Small intestine (tissue), 7 donors: ENCODE measurements around the gene RAD51B. TPM values are rescaled to one million over a fixed set of nuclear protein-coding genes. Genes with fewer than 3 reads are reported as not detected.

ENCODE experiments used
- DNase-seq, 2 donors: peaks; one replicate each; pipeline versions ENCODE4 v3.0.0 to v3.0.0-alpha.2; 2013
- FAIRE-seq: peaks from 2 replicates; lab custom pipeline; 2012; peaks lifted over from hg19 to GRCh38; lab: Jason Lieb, UNC
- H3K27ac ChIP-seq, 3 donors: one replicate each; pipeline ENCODE4 v1.5.1; 2013; ENCODE audit warnings: low read length in 2 of 3, mild to moderate bottlenecking in 2 of 3, control low read depth in 1 of 3, inconsistent platforms in 1 of 3, low read depth in 1 of 3, moderate library complexity in 1 of 3
- H3K27me3 ChIP-seq, 3 donors: one replicate each; pipeline ENCODE4 v1.6.1; 2013; ENCODE audit warnings: low read length in 3 of 3, inconsistent platforms in 1 of 3; ENCODE audit not compliant: control insufficient read depth in 3 of 3, insufficient read depth in 3 of 3
- H3K36me3 ChIP-seq, 3 donors: one replicate each; pipeline ENCODE4 v1.6.1; 2013; ENCODE audit warnings: low read length in 3 of 3, inconsistent platforms in 1 of 3, low read depth in 1 of 3, mild to moderate bottlenecking in 1 of 3, moderate library complexity in 1 of 3; ENCODE audit not compliant: control insufficient read depth in 3 of 3, insufficient read depth in 2 of 3
- H3K4me1 ChIP-seq, 3 donors: one replicate each; pipeline ENCODE4 v1.6.1; 2013; ENCODE audit warnings: low read length in 2 of 3, inconsistent platforms in 1 of 3, low read depth in 1 of 3, mild to moderate bottlenecking in 1 of 3, moderate library complexity in 1 of 3; ENCODE audit not compliant: control insufficient read depth in 3 of 3, insufficient read depth in 2 of 3
- H3K4me3 ChIP-seq, 3 donors: one replicate each; pipeline ENCODE4 v1.5.1; 2013; ENCODE audit warnings: low read length in 3 of 3, control low read depth in 1 of 3, inconsistent platforms in 1 of 3, low read depth in 1 of 3, mild to moderate bottlenecking in 1 of 3, moderate library complexity in 1 of 3
- H3K9me3 ChIP-seq, 2 donors: one replicate each; pipeline ENCODE4 v1.6.1; 2013; ENCODE audit warnings: low read depth in 1 of 2, low read length in 1 of 2; ENCODE audit not compliant: control insufficient read depth in 2 of 2, insufficient read depth in 1 of 2
- WGBS, 3 donors: extraction: QIAGEN DNeasy Blood & Tissue Kit; methylation state at CpG; one replicate each; pipeline ENCODE4 v1.1.7; 2013; 5-methylcytosine and 5-hydroxymethylcytosine counted together
- polyA plus RNA-seq, 4 donors: library from polyadenylated mRNA; stranded (reverse) in 3 of 4; unstranded in 1 of 4; fragments of 200-250 nt in 3 of 4; fragments of 120-200 nt in 1 of 4; gene quantifications; one replicate each; pipeline versions ENCODE4 v1.2.1 to v1.2.3, GENCODE V29; 2013
- donor health status: healthy with polysubstance abuse.
- donor health status: control.
- donor health status: control.
- donor health status: Bipolar disorder and iron deficiency.
- donor health status: healthy.

The RAD51B gene
- polyA plus RNA-seq, 4 donors, result 1.1 to 9.0 (median 4.1) TPM

DNA sequence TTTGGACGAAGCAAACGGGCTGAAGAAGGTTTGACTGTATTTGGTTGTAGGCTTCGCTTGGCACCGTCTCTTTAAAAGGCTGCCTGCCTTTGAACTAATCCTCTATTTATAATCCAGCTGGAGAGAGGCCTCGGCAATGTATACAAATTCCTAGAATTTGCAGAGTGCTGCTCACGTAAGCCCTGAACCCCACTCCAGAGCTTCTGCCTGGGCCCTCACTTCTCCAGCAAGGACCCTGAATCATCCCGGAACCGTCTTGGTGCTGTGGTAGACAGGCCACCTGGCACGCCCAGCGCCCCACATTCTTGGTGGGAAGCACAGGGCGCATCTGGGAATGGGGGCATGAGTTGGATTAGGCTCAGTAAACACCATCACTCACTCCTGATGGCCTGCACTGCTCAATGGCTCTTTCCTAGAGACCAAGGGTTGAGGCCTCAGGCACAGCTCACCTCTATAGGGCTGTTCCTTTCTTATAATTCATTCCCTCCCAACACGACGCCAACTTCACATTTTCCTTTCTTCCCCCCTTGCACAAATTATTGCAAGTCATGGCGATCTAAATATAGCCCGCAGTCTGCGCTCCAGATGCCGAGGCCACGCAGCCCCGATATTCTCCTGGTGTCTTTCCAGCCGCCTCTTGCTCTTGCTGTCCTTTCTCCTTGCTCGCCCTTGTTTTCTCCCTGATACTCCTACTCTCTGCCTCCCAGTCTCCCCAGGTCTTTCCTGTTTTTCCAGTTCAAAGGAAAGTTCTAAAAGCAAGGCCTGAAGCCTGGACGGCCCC, 832.3 kb downstream of the RAD51B start:
- WGBS, 3 donors, result 62 to 81% (median 81%) methylated on average over 22 of the region's 22 CpGs
- Histone ChIP-seq H3K4me1 (peaks cover 0 to 25% (median 3%) of the 10 kb centered on the region in 3 donors), H3K9me3 (no peaks in the 10 kb centered on the region), H3K4me3 (no peak overlapping the region), H3K27me3 (no peaks in the 10 kb centered on the region), H3K36me3 (no peaks in the 10 kb centered on the region), H3K27ac (peak overlapping the region in 2 of 3 donors; percentile 70 to 80)
- FAIRE-seq, result no peak
- peak in 1 of 2 donors; percentile 25 for DNase-seq

- DNase-seq (no peak), FAIRE-seq (no peak)
- H3K9me3 ChIP-seq, result no peaks in the 10 kb centered on the region
- H3K4me1 ChIP-seq, result peaks cover 0 to 25% (median 3%) of the 10 kb centered on the region in 3 donors
- WGBS, 3 donors, result 85 to 98% (median 94%) methylated on average over 6 of the region's 6 CpGs
- H3K36me3 ChIP-seq, result no peaks in the 10 kb centered on the region
- peak overlapping the region in 2 of 3 donors; percentile 70 to 80 for H3K27ac ChIP-seq
- H3K4me3 ChIP-seq, result no peak overlapping the region
- no peaks in the 10 kb centered on the region for H3K27me3 ChIP-seq
Observed at GRCh38 chr14:68652433-68652690, 832.8 kb downstream of the RAD51B start.

- WGBS, 3 donors, result 91 to 95% (median 94%) methylated on average over 6 of the region's 6 CpGs
- DNase-seq (no peak), FAIRE-seq (no peak)
- H3K4me3 ChIP-seq, result no peak overlapping the region
- H3K36me3 ChIP-seq, result no peaks in the 10 kb centered on the region
- H3K4me1 ChIP-seq, result peaks cover 0 to 25% (median 3%) of the 10 kb centered on the region in 3 donors
- H3K27ac ChIP-seq, result peak overlapping the region in 1 of 3 donors; percentile 80
- H3K27me3 ChIP-seq, result no peaks in the 10 kb centered on the region
- H3K9me3 ChIP-seq, result no peaks in the 10 kb centered on the region
Observed at GRCh38 chr14:68653108-68653507, 833.5 kb downstream of the RAD51B start.

GRCh38 chr14:68653804-68654203, 834.2 kb downstream of the RAD51B start:
- Histone ChIP-seq H3K27me3 (no peaks in the 10 kb centered on the region), H3K4me1 (peaks cover 0 to 32% (median 3%) of the 10 kb centered on the region in 3 donors), H3K36me3 (no peaks in the 10 kb centered on the region), H3K27ac (no peak overlapping the region), H3K4me3 (no peak overlapping the region), H3K9me3 (no peaks in the 10 kb centered on the region)
- DNase-seq (no peak), FAIRE-seq (no peak)
- WGBS, 3 donors, result 88 to 97% (median 91%) methylated on average over 3 of the region's 3 CpGs

- FAIRE-seq, result no peak
- DNase-seq, result no peak
- Histone ChIP-seq H3K36me3 (no peaks in the 10 kb centered on the region), H3K4me1 (peaks cover 0 to 39% (median 3%) of the 10 kb centered on the region in 3 donors), H3K27me3 (no peaks in the 10 kb centered on the region), H3K27ac (peak overlapping the region in 2 of 3 donors; percentile 17 to 29), H3K9me3 (no peaks in the 10 kb centered on the region), H3K4me3 (no peak overlapping the region)
- WGBS, 3 donors, result 66 to 72% (median 67%) methylated on average over 9 of the region's 9 CpGs
Observed at GRCh38 chr14:68654471-68654941, 834.9 kb downstream of the RAD51B start.

DNA sequence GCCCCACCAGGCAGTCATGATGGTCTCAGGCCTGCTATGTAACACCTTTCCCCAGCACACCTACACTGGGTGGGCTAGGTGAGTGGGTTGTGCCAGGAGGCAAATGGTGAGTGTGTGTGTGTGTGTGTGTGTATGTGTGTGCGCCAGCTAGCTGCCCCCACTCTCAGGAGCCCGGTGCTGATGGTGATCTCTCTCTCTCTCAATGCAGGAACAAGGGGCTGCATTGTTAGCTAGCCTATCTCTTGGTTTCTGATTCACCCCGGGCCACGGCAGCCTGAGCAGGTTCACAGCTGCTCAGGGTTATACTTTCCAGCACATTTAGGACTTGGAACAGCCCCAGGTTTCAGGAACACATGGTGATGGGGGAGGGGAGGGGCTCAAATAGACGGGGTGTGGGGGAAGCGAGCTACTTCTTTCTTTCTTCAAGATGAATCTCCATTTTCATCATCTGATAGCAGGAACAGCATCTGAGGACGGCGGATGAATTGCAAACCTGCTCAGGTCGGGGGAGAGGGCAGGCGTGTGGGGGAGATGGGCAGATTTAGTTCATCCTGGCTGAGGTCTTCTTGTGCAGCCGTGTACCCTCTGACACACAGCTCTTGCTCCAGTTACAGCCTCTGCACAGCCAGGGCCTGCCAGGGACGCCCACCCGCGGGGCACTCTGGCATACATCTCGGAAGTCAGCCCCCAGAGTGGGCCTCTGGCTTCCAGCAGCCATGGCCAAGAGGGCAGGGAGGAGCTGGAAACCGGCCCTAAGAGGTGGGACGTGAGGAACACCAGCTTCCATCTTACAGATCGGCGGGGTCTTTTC, 835.6 kb downstream of the RAD51B start:
- Histone ChIP-seq H3K27ac (peak overlapping the region in 1 of 3 donors; percentile 29), H3K9me3 (no peaks in the 10 kb centered on the region), H3K36me3 (no peaks in the 10 kb centered on the region), H3K27me3 (no peaks in the 10 kb centered on the region), H3K4me3 (no peak overlapping the region), H3K4me1 (peaks cover 0 to 44% (median 3%) of the 10 kb centered on the region in 3 donors)
- WGBS, 3 donors, result 66 to 67% (median 66%) methylated on average over 19 of the region's 19 CpGs
- DNase-seq, result no peak
- FAIRE-seq, result no peak

- no peak for DNase-seq
- no peak overlapping the region for H3K4me3 ChIP-seq
- H3K36me3 ChIP-seq, result no peaks in the 10 kb centered on the region
- 73 to 86% (median 79%) methylated on average over 1 of the region's 1 CpG for WGBS, 3 donors
- H3K27me3 ChIP-seq, result no peaks in the 10 kb centered on the region
- H3K27ac ChIP-seq, result peak overlapping the region in 1 of 3 donors; percentile 10
- peaks cover 0 to 44% (median 3%) of the 10 kb centered on the region in 3 donors for H3K4me1 ChIP-seq
- H3K9me3 ChIP-seq, result no peaks in the 10 kb centered on the region
- no peak for FAIRE-seq
Observed at GRCh38 chr14:68655911-68656316, 836.3 kb downstream of the RAD51B start.

DNA sequence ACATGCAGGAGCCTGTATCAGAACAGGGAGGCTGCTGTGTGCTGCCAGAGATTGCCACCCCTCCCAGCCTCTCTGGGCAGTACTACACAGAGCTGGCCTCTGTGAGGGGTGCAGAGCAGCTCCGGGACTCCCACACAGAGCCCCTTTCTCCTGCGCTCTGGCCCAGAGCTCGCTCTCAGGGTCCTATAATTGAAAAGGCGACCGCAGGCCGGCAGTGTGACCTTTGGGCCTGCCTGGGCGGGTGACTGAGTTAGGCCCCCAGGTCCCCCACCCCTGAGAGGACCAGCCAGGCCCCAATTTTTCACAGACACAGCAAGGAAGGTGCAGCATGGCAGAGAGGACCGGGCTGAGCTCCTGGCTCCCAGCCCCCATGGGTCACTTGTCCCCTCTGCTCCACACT, 836.9 kb downstream of the RAD51B start:
- Histone ChIP-seq H3K27me3 (no peaks in the 10 kb centered on the region), H3K36me3 (no peaks in the 10 kb centered on the region), H3K27ac (no peak overlapping the region), H3K4me3 (no peak overlapping the region), H3K4me1 (peaks cover 0 to 44% (median 0%) of the 10 kb centered on the region in 3 donors), H3K9me3 (no peaks in the 10 kb centered on the region)
- WGBS, 3 donors, result 90 to 97% (median 96%) methylated on average over 8 of the region's 8 CpGs
- no peak for FAIRE-seq
- DNase-seq, result no peak
